Natural killer cell (primary cell): Measurements from ENCODE around the gene RASL10A. TPM values are rescaled to one million over a fixed set of nuclear protein-coding genes. Genes with fewer than 3 reads are reported as not detected.

Experiments used
- ATAC-seq, 3 donors: fragments of 150-1000 bp in 2 of 3; fragments of 200-7000 bp in 1 of 3; cut with Tn5 transposase; 1 replicate in 1 of 3; 2 replicates in 2 of 3; pipeline ENCODE4 v1.10.0; 2021; ENCODE audit warnings: mild to moderate bottlenecking in 2 of 3, moderate library complexity in 2 of 3
- DNase-seq, 2 donors: peaks; one replicate each; pipeline versions ENCODE4 v3.0.0 to v3.0.0-alpha.2; 2013 to 2021; ENCODE audit warnings: mixed read lengths in 1 of 2
- H3K27ac ChIP-seq: one replicate; pipeline ENCODE4 v1.5.1; 2013; ENCODE audit warnings: mild to moderate bottlenecking, low read length
- H3K27me3 ChIP-seq: one replicate; pipeline ENCODE4 v1.6.1; 2013; ENCODE audit warnings: low read length; ENCODE audit not compliant: control insufficient read depth, insufficient read depth
- H3K36me3 ChIP-seq: one replicate; pipeline ENCODE4 v1.6.1; 2013; ENCODE audit warnings: low read length; ENCODE audit not compliant: control insufficient read depth, insufficient read depth
- H3K4me1 ChIP-seq: one replicate; pipeline ENCODE4 v1.6.1; 2013; ENCODE audit warnings: low read length; ENCODE audit not compliant: control insufficient read depth, insufficient read depth
- H3K4me3 ChIP-seq: one replicate; pipeline ENCODE4 v1.5.1; 2013; ENCODE audit warnings: low read length
- H3K9me3 ChIP-seq: one replicate; pipeline ENCODE4 v1.6.1; 2013; ENCODE audit warnings: low read length; ENCODE audit not compliant: control insufficient read depth, insufficient read depth
- H3K27ac Mint-ChIP-seq, 2 donors: one replicate each; pipeline ENCODE4 v1.8.0; 2022; ENCODE audit warnings: mild to moderate bottlenecking in 2 of 2, mixed read lengths in 2 of 2, moderate library complexity in 1 of 2
- H3K27me3 Mint-ChIP-seq, 2 donors: one replicate each; pipeline ENCODE4 v1.8.0; 2022; ENCODE audit warnings: low read depth in 2 of 2, mixed read lengths in 2 of 2
- H3K36me3 Mint-ChIP-seq: one replicate; pipeline ENCODE4 v1.8.0; 2022; ENCODE audit warnings: mixed read lengths
- H3K4me1 Mint-ChIP-seq, 2 donors: one replicate each; pipeline ENCODE4 v1.8.0; 2022; ENCODE audit warnings: mixed read lengths in 2 of 2
- H3K4me3 Mint-ChIP-seq: one replicate; pipeline ENCODE4 v1.8.0; 2022; ENCODE audit warnings: mild to moderate bottlenecking, moderate library complexity, mixed read lengths
- H3K9me3 Mint-ChIP-seq, 2 donors: one replicate each; pipeline ENCODE4 v1.8.0; 2022; ENCODE audit warnings: mixed read lengths in 2 of 2
- CTCF ChIP-seq: fragments of 200-600 bp; IDR thresholded peaks from one replicate; pipeline ENCODE4 v1.8.0; 2022; ENCODE audit warnings: antibody characterized with exemption
- WGBS: methylation state at CpG from one replicate; pipeline ENCODE4 v1.1.7; 2013; ENCODE audit warnings: missing lambda C conversion rate; ENCODE audit not compliant: insufficient coverage; 5-methylcytosine and 5-hydroxymethylcytosine counted together
- intact Hi-C: fragments of 100-400 bp; cut with micrococcal nuclease; formaldehyde crosslinking; loops from one replicate; pipeline ENCODE4 v1.14.2; 2022
- total RNA-seq, 4 donors: library from RNA; stranded (reverse); fragments of 120-200 nt in 1 of 4; gene quantifications; one replicate each; pipeline versions ENCODE4 v1.2.3 to v1.2.4, GENCODE V29; 2013 to 2022

RASL10A gene
- total RNA-seq, 3 donors from 2014 or later (not counting 1 experiment from before 2014, with no cell fraction given), result 0.20 to 0.28 TPM; not detected in 1

DNA sequence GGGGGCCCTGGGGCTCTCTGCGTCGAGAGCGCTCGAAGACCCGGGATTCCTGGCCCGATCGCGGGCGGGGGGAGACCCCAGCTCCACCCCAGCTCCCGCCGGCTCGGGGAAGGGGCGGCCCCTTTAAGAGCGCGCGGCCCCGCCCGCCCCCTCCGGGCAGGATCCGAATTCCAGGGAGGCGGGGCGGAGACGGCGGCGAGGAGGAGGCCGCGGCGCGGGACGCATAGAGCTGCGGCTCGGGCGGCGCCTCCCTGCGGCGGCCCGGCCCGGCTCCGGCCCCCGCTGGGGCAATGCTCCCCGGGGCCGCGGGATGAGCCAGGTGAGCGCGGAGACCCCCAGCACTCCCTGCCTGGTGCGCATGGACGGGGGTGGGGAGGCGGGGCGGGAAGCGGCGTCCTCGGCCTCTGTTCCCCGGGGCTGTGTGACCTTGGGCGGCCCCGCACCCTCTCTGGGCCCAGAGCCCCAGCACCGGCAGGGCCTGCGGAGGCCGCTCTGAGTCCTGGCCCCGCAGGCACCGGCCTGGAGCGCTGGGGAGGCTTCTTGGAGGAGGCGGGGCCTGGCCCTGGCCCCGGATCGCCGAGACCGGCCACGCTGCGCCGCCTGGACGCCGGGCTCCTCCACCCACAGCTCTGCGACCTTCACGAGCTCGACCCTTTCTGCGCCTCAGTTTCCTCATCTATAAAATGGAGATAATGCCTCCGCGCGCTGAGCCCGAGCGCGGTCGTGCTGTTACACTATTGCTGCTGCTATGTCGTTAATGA lies 8.5 kb downstream of the RASL10A start:
- H3K9me3 Mint-ChIP-seq, result no peaks in the 10 kb centered on the region
- peaks cover 13% of the 10 kb centered on the region for H3K27me3 ChIP-seq
- no peaks in the 10 kb centered on the region for H3K36me3 Mint-ChIP-seq
- intact Hi-C loops, result loop anchor here (1.0 kb wide), 1 partner anchor 19 kb away; no protein-coding TSS in a partner anchor
- peak overlapping the region; percentile 46 for H3K4me3 ChIP-seq
- ATAC-seq (peak in 2 of 3 donors; percentile 22 to 46), DNase-seq (peak in 1 of 2 donors; percentile 52)
- no peaks in the 10 kb centered on the region for H3K9me3 ChIP-seq
- H3K36me3 ChIP-seq, result no peaks in the 10 kb centered on the region
- H3K27ac ChIP-seq, result no peak overlapping the region
- H3K27ac Mint-ChIP-seq, result peak overlapping the region in 1 of 2 donors; percentile 45
- H3K4me1 ChIP-seq, result peaks cover 32% of the 10 kb centered on the region
- H3K4me3 Mint-ChIP-seq, result peak overlapping the region; percentile 84
- peaks cover under 1 to 29% of the 10 kb centered on the region in 2 donors for H3K27me3 Mint-ChIP-seq
- peaks cover 0 to 16% of the 10 kb centered on the region in 2 donors for H3K4me1 Mint-ChIP-seq
- WGBS, result 18% methylated on average over 83 of the region's 83 CpGs
- no peak for TF ChIP-seq CTCF

GRCh38 chr22:29306175-29306834 lies 9.2 kb downstream of the RASL10A start, which contains the start of gene GAS2L1:
GAS2L1 (plus strand) TSS chr22:29306650; CDS start chr22:29308106, 1,456 bp downstream.
- H3K4me1 ChIP-seq, result peaks cover 32% of the 10 kb centered on the region
- no peaks in the 10 kb centered on the region for H3K36me3 Mint-ChIP-seq
- no peak for TF ChIP-seq CTCF
- peaks cover 13% of the 10 kb centered on the region for H3K27me3 ChIP-seq
- peak within 1 kb of the TSS in 1 of 2 donors; percentile 45 for H3K27ac Mint-ChIP-seq
- WGBS, result under 1% methylated on average over 38 of the region's 40 CpGs
- peaks cover 0 to 17% of the 10 kb centered on the region in 2 donors for H3K4me1 Mint-ChIP-seq
- ATAC-seq (peak; percentile 22 to 44 (median 32)), DNase-seq (peak in 1 of 2 donors; percentile 59)
- H3K36me3 ChIP-seq, result peaks cover 2% of the 10 kb centered on the region
- no peaks in the 10 kb centered on the region for H3K9me3 ChIP-seq
- peak within 1 kb of the TSS; percentile 84 for H3K4me3 Mint-ChIP-seq
- H3K4me3 ChIP-seq, result peak within 1 kb of the TSS; percentile 46
- H3K9me3 Mint-ChIP-seq, result no peaks in the 10 kb centered on the region
- H3K27ac ChIP-seq, result no peak within 1 kb of the TSS
- H3K27me3 Mint-ChIP-seq, result peaks cover 0 to 26% of the 10 kb centered on the region in 2 donors
- intact Hi-C loops, result no loop called here

- DNase-seq, result no peak
- Mint-ChIP-seq H3K27ac (no peak overlapping the region), H3K9me3 (no peaks in the 10 kb centered on the region), H3K4me3 (peak overlapping the region; percentile 84), H3K27me3 (peaks cover 0 to 24% of the 10 kb centered on the region in 2 donors), H3K36me3 (no peaks in the 10 kb centered on the region), H3K4me1 (peaks cover 0 to 22% of the 10 kb centered on the region in 2 donors)
- ATAC-seq, result no peak
- Histone ChIP-seq H3K4me1 (peaks cover 27% of the 10 kb centered on the region), H3K36me3 (peaks cover 5% of the 10 kb centered on the region), H3K9me3 (no peaks in the 10 kb centered on the region), H3K4me3 (no peak overlapping the region), H3K27me3 (peaks cover 13% of the 10 kb centered on the region), H3K27ac (no peak overlapping the region)
- 55% methylated on average over 7 of the region's 7 CpGs for WGBS
- intact Hi-C loops, result no loop called here
- TF ChIP-seq CTCF, result no peak
These were observed 9.7 kb downstream of the RASL10A start for GRCh38 chr22:29305836-29306174.
